NCI-H146 treated with DMSO at 0.1 percent for 48 hours (cell line): Measurements from ENCODE around the gene CEP104.
"Not testable (repeated sequence)": the region's sequence is repeated elsewhere in the genome, so short reads cannot be mapped to it uniquely, and the experiment has no call there.

Experiments
- DNase-seq: peaks from one replicate; lab custom pipeline; 2025; ENCODE audit not compliant: unreplicated experiment; lab: John Stamatoyannopoulos, UW

The CEP104 gene

DNA sequence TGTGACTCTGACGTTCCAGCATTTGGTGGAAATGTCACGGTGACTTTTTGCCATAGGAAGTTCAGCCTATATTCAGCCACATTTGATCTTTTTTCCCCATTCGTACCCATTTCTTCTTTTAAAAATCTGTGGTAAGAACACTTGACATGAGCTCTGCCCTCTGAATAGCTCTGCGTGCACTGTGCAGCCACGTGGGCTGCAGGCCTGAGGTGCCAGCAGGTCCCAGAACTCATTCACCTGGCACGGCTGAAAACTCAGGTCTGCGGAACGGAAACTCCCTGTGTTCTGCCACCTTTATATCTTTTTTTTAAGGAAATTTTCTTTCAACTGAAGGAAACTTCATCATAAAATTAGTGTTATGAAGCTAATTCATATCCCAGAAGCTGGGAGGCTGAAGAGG lies 28.6 kb downstream of the CEP104 start:
- no peak for DNase-seq

DNA sequence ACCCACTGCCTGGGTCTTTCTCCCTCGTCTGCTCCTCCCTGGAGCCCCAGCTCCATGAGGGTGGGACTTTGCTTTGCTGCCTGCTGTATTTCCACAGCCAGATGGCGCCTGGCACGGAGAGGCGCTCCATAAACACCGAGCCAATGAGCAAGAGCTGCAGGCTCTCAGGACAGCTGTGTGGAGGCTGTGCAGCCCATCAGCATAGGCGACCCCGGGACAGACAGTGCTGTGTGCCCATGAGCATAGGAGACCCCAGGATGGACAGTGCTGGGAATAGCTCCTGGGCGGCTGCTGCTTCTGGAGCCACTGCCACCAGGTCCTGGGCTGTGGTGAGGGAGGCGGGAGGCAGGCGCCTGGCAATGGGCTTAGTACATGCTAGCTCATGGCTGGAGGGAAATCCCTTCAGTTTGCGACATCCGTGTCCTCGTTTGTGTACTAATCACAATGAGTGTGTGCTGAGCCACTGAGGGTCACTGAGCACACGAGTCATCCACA lies 29.2 kb downstream of the CEP104 start:
- no peak for DNase-seq

- DNase-seq = no peak
Observed at GRCh38 chr1:3825356-3825755, 31.7 kb downstream of the CEP104 start.

DNA sequence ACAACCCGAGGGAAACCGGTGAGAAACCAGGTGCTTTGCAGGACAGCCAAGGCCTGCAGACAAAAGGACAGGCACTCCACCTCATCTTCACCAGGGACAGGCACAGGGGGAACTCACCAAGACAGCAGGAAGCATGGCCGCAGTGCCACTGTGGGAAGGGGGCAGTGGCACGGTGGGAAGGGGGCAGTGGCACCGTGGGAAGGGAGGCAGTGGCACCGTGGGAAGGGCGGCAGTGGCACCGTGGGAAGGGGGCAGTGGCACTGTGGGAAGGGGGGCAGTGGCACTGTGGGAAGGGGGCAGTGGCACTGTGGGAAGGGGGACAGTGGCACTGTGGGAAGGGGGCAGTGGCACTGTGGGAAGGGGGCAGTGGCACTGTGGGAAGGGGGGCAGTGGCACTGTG lies 32.4 kb downstream of the CEP104 start:
- no peak for DNase-seq

DNA sequence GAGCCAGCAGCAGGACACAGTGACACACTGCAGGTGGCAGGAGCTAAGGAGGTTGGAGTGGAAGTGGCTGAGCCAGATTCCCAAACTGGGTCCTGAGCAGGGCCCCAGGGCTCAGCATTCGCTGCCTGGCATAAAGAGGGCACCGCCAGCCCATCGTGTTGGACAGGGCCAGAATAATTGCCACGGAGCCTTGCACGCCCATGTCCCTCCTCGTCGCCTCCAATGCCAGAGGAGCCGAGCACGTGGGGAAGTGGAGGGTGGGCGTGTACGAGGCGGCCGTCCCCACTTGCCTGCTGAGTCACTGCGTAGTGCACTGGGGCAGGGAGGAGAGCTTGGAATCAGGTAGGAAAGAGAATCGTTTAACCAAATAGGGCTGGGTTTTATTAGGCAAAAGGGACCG lies 34.6 kb downstream of the CEP104 start:
- no peak for DNase-seq

DNA sequence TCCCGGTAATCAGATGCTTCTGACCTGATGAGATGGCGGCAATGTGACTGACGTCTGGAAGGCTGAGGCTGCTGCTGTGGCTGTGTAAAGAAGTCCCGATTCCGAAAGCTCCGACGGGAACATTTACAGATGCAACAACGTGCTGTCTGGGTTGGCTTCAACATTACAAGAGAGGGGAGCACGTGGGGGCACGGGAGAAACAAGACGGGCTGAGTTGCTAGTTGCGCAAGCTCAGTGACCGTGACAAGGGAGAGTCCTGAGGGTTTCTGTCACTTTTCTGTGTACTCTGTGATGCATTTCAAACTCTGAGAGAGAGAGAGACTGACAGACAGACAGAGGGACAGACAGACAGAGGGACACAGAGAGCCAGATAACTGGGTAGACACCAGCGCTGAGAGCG lies 35.1 kb downstream of the CEP104 start:
- DNase-seq = no peak

- no peak for DNase-seq
Observed at GRCh38 chr1:3821447-3821846, 35.6 kb downstream of the CEP104 start.

DNA sequence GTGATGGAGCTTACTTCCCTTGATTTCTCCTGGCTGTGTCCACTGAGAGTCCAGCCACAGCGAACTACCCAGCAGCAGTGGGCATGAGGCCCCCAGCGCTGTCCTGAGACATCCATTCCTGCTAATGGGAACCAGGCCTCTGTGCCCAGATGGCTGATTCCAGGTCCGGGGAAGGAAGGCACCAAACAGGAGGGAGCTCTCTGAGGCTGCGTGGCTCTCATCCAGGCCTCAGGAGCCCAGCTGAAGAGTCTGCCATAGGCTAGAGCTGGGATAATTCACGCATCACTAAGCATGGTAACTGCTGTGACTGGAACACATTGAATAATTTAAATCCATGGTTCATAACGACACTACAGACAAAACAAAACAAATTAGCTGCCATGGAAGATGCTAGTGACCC lies 36.0 kb downstream of the CEP104 start:
- DNase-seq = no peak

- DNase-seq = no peak
Observed at GRCh38 chr1:3820316-3820715, 36.7 kb downstream of the CEP104 start.

GRCh38 chr1:3819771-3820200 lies 37.2 kb downstream of the CEP104 start:
- no peak for DNase-seq

- DNase-seq = no peak
Observed at GRCh38 chr1:3817821-3818597, 39.0 kb downstream of the CEP104 start.

DNA sequence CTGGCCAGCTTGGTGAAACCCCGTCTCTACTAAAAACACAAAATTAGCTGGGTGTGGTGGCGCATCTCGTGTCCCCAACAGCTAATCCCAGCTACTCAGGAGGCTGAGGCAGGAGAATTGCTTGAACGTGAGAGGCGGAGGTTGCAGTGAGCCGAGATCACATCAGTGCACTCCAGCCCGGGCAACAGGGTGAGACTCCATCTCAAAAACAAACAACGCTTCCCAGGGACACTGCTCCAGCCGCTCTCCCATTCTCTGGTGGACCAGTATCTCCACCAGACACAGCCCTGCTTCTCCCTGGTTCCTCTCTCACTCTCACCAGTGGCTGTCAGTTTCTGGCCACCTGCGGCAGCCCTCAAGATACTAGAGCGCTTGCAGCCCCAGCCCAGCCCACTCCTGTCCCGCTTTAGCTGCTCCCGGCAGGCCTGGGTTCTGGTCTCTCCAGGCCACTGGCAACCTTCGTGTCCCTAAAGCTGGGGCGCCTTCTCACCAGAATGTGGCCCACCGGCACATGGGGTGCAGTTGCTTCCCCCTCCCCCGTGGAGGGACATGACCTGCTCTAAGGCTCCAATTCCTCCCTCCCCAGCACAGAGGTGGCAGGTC lies 39.8 kb downstream of the CEP104 start:
- no peak for DNase-seq

DNA sequence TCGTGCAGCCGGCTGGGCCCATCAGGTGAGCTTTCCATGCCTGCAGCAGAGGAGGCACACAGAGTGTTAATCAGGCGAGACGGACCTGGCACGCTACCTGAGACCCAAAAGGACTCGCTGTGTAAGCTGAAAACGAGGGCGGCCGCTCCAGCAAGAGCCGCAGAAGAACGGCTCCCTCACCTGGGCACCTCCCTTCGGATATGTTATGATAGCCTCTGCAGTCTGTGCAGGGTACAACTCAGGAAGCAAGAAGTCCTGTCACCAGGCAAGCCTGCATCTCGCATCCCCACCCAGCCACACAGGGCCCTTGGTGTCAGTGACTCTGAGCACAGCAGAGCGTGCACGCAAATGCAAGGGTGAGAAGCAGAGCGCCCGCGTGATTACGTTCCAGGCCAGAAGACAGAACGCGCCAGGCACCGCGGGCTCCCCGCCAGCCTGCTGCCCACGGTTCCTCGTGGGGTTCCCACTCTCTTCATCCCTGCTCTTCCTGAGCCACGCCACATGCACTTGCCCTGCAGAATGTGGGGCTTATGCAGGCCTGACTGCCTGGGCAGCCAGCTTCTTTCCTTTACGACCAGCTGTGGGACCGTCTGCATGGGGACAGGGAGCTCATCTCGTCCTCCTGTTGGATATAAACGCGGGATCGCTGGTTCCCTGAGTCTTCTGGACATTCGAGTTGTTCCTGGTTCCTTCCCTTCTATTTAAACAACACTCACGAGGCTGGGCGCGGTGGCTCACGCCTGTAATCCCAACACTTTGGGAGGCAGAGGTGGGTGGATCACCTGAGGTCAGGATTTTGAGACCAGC lies 40.5 kb downstream of the CEP104 start:
- no peak for DNase-seq

DNA sequence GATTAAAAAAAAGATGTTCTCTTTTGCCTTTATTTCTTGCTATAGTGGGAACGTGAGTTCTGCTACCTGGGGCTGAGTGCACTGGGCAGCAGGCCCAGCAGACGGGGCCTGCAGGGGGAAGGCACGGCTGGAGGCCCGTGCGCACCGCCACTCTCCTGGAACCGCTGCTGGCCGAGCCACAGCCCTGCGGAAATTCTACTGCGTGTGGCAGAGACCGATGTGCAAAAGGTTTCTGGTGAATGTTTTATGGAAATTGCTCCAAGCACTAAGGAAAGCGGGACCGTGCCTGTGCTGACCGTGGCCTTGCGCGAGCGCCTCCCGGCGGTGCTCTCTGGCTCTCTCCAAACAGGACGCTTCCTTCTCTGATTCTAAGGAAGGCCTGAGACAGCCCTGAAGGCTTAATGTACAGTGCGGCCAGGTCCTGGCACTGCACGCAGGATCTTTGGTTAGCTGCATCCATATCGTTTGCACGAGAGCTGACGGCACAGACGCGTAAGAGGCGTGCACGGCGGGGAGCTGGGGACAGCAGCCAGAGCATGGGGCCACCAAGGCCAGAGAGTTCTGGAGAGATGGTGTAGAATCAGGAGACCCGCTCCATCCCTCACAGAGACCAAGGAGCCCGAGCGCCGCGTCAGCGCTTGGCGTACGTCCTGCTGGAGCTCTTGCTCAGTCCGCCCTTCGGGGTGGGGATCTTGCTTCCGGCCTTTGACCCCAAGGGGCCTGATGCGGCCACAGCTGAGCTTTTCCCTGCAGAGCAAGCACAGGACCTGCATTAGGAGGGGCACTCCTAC lies 42.0 kb downstream of the CEP104 start:
- DNase-seq = no peak

DNA sequence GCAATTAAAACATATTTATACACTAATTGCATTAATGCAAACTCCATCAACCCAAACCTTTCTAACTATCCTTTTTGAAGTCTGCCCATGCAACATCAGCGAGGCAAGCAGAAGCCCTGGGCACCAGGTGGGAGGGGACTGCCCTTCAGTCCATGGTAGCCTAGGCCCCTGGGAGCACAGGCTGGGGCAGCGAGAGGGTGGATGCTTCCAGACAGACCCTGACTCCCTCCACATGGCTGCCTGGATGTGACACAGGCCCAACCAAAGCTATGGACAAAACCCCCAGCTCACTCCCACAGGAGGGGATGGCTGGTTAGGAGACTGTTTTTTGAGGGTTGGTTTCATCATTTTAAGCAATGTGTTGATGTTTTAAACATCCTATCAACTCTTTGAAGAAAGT lies 42.9 kb downstream of the CEP104 start:
- no peak for DNase-seq

DNA sequence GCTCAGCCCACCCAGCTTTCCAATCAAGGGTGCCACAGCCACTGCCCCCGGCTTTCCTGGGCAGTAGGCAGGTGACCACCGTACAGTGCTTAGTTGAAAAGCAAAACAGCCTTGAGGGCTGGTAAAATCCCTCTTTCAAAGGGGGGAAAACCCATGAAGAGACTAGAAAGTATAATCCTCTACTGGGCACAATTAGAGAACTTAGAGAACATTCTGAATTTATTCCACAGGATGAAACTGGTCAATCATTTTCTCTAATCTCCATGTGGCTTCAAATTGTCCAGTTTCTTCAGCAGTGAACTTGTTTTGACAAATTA lies 45.5 kb downstream of the CEP104 start:
- no peak for DNase-seq

- not testable (repeated sequence) for DNase-seq
Observed at GRCh38 chr1:3810149-3810761, 46.8 kb downstream of the CEP104 start.

DNA sequence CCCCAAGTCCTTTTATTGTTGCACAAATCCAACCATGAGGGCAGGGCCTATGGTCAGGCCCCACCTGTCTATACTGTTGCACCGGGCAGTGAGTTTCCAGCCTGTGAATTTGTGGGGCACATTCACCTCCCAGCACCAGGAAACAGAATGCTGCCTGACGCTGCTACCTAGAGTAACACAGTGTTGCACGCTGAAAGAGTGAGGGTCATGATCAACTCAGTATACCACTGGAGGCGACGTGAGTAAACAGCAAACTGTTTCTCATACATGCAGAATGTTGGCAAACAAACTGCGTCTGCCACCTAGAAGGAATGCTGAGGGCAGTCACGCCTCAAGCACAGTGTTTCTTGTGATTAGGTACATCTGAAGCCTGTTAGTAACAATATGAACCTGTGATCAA lies 47.3 kb downstream of the CEP104 start:
- DNase-seq = no peak

GRCh38 chr1:3807769-3808168 lies 49.2 kb downstream of the CEP104 start:
- no peak for DNase-seq

DNA sequence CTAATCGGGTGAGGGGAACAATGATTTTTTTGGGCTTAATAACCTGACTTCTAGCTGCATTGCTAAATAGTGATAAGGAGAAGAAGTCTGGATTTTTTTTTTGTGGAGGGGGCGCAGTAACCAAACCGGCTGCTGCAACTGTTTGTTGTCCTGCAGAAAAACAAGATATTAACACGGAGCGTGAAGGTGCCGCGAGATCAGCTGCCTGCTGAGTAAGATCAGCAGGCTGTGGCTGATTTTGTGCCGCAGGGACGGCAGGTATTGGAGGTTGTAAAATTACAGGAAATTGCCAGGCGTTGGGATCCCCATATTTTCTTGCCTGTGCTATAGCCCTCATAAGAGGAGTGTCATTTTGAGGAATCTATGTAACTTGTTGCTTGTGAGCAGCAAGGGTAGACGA lies 52.0 kb downstream of the CEP104 start:
- DNase-seq = no peak

- not testable (repeated sequence) for DNase-seq
Observed at GRCh38 chr1:3804627-3804944, 52.4 kb downstream of the CEP104 start.
